ENCODE results near the gene BBS9.

DNA sequence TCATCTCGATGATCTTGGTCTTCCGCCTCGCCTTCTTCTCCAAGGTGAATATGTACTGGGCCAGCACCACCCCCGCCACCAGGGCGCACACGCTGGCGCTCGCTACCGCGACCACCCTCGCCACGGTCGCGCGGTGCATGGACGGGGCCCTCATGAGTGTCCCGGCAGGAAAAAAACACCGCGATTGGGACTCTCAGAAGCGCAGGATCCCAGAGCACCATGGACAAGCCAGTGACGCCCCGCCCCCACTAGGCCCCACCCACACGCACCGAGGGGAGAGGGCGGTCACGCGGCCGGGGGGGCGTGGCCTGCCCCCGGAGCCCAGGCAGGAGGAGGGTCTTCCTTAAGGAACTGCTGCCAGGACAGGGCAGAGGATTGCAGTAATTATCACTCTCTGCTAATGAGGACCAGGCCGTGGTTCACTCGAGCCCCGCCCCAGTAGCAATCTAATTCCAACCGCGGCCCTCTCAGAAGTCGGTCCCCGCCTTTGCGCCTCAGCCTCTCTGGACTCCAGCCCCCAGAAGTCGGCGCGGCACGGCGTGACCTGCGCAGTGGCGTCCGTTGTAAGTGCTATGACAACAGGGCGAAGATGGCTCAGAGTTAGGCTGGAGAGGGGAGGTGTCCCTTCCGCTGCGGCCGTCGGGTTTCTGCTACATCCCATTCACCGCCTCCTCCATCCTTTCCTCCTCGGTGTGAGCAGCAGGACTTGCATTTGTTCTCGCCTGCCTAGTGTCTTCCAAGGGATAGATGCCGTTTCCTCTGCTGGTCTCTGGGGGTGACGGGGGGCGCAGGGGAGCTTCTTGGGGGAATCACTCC is at the start of gene BBS9:
- TF ChIP-seq EP300 (IDR thresholded peaks at IDR 0.05), result no peak
- TF ChIP-seq, protein P1, sequence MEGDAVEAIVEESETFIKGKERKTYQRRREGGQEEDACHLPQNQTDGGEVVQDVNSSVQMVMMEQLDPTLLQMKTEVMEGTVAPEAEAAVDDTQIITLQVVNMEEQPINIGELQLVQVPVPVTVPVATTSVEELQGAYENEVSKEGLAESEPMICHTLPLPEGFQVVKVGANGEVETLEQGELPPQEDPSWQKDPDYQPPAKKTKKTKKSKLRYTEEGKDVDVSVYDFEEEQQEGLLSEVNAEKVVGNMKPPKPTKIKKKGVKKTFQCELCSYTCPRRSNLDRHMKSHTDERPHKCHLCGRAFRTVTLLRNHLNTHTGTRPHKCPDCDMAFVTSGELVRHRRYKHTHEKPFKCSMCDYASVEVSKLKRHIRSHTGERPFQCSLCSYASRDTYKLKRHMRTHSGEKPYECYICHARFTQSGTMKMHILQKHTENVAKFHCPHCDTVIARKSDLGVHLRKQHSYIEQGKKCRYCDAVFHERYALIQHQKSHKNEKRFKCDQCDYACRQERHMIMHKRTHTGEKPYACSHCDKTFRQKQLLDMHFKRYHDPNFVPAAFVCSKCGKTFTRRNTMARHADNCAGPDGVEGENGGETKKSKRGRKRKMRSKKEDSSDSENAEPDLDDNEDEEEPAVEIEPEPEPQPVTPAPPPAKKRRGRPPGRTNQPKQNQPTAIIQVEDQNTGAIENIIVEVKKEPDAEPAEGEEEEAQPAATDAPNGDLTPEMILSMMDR (IDR thresholded peaks at IDR 0.05), result no peak

All from suprapubic skin (tissue), 3 donors.